HCT116 (cell line): ENCODE measurements around the gene TNN. TPM values are rescaled to one million over a fixed set of nuclear protein-coding genes. Genes with fewer than 3 reads are reported as not detected.

Source experiments
- ATAC-seq: fragments of 200-7000 bp; cut with Tn5 transposase; 2 replicates; pipeline ENCODE4 v1.9.1; 2020; ENCODE audit warnings: mild to moderate bottlenecking, moderate library complexity
- BruUV-seq: library from RNA; stranded (reverse); fragments of 400-500 nt; replicated peaks from 2 replicates; lab custom pipeline; 2021; lab: Mats Ljungman, UMichigan
- CTCF ChIA-PET: fragments of 300-600 bp; sonication (Branson Sonifier 250); formaldehyde crosslinking; loops from one replicate; lab custom pipeline; 2021; ENCODE audit warnings: antibody characterized with exemption; lab: Charles Lee
- POLR2A ChIA-PET: fragments of 300-600, 350-600 bp; sonication (Branson Sonifier 250); formaldehyde crosslinking; loops from one replicate; lab custom pipeline; 2021; ENCODE audit warnings: antibody characterized with exemption; lab: Charles Lee
- RAD21 ChIA-PET, 2 experiments: fragments of 300-600 bp; sonication (Branson Sonifier 250); formaldehyde crosslinking; loops; one replicate each; lab custom pipeline; 2023; ENCODE audit warnings: low total read pairs in 2 of 2; ENCODE audit not compliant: uncharacterized antibody in 2 of 2, unreplicated experiment in 2 of 2, low non-redundant PET in 1 of 2; lab: Charles Lee
- DNase-seq: peaks from one replicate; pipeline ENCODE4 v3.0.0-alpha.2; 2010; ENCODE audit warnings: low read depth, low spot score
- H2AFZ ChIP-seq: fragments of 200-600 bp; shearing (Covaris generic), sonication (generic); 2 replicates; pipeline ENCODE4 v1.6.1; 2017; ENCODE audit warnings: low read depth, mixed run types, mixed read lengths, antibody characterized with exemption, low read length; ENCODE audit not compliant: poor library complexity, severe bottlenecking
- H3K27ac ChIP-seq: 2 replicates; pipeline ENCODE4 v1.5.1; 2012; ENCODE audit warnings: low read depth, low read length
- H3K27me3 ChIP-seq: fragments of 200-600 bp; sonication (generic); 2 replicates; pipeline ENCODE4 v1.6.1; 2016; ENCODE audit warnings: mixed run types, low read length, mixed read lengths; ENCODE audit not compliant: insufficient read depth
- H3K36me3 ChIP-seq, 2 experiments: fragments of 200-500 bp in 1 of 2; fragments of 200-600 bp in 1 of 2; sonication (Bioruptor generic) in 1 of 2; sonication (generic) in 1 of 2; 2 replicates each; pipeline versions ENCODE4 v1.5.1 to v1.6.1; 2014 to 2016; ENCODE audit warnings: low read length in 2 of 2, inconsistent platforms in 1 of 2, mixed read lengths in 1 of 2, mixed run types in 1 of 2; ENCODE audit not compliant: insufficient read depth in 2 of 2, control insufficient read depth in 1 of 2
- H3K4me1 ChIP-seq, 2 experiments: fragments of 200-600 bp in 1 of 2; sonication (generic) in 1 of 2; 2 replicates each; pipeline versions ENCODE4 v1.5.1 to v1.6.1; 2012 to 2017; ENCODE audit warnings: low read length in 2 of 2, inconsistent platforms in 1 of 2, mild to moderate bottlenecking in 1 of 2, mixed read lengths in 1 of 2, mixed run types in 1 of 2, moderate library complexity in 1 of 2; ENCODE audit not compliant: insufficient read depth in 2 of 2, control insufficient read depth in 1 of 2
- H3K4me2 ChIP-seq: fragments of 200-600 bp; sonication (generic); 2 replicates; pipeline ENCODE4 v1.6.1; 2017; ENCODE audit warnings: mixed run types, low read length, mixed read lengths
- H3K4me3 ChIP-seq, 2 experiments: fragments of 200-600 bp in 1 of 2; sonication (generic) in 1 of 2; replicated peaks in 1 of 2; 2 replicates each; pipeline ENCODE4 v1.5.1; 2011 to 2016; ENCODE audit warnings: low read length in 2 of 2, control low read depth in 1 of 2, low read depth in 1 of 2, mild to moderate bottlenecking in 1 of 2, mixed read lengths in 1 of 2, mixed run types in 1 of 2
- H3K79me2 ChIP-seq: fragments of 200-600 bp; sonication (generic); 2 replicates; pipeline ENCODE4 v1.6.1; 2017; ENCODE audit warnings: mild to moderate bottlenecking, mixed run types, low read length, moderate library complexity, mixed read lengths; ENCODE audit not compliant: insufficient read depth
- H3K9ac ChIP-seq: fragments of 200-600 bp; sonication (generic); 2 replicates; pipeline ENCODE4 v1.6.1; 2016; ENCODE audit warnings: low read length, mixed read lengths
- H3K9me2 ChIP-seq: fragments of 200-600 bp; sonication (generic), shearing (Covaris generic); 2 replicates; pipeline ENCODE4 v1.6.1; 2017; ENCODE audit warnings: mixed run types, mild to moderate bottlenecking, moderate library complexity; ENCODE audit not compliant: insufficient read depth
- H3K9me3 ChIP-seq, 2 experiments: fragments of 200-500 bp in 1 of 2; fragments of 200-600 bp in 1 of 2; sonication (Bioruptor generic) in 1 of 2; sonication (generic) in 1 of 2; 2 replicates each; pipeline ENCODE4 v1.6.1; 2014 to 2017; ENCODE audit warnings: low read length in 2 of 2, mixed read lengths in 2 of 2, inconsistent platforms in 1 of 2, low read depth in 1 of 2, mild to moderate bottlenecking in 1 of 2, mixed run types in 1 of 2, moderate library complexity in 1 of 2; ENCODE audit not compliant: control insufficient read depth in 1 of 2, insufficient read depth in 1 of 2
- H4K20me1 ChIP-seq: fragments of 200-600 bp; sonication (generic), shearing (Covaris generic); 2 replicates; pipeline ENCODE4 v1.6.1; 2017; ENCODE audit warnings: mixed run types, mild to moderate bottlenecking, moderate library complexity; ENCODE audit not compliant: insufficient read depth
- CBX3 ChIP-seq: IDR thresholded peaks from 2 replicates; pipeline ENCODE4 v1.6.1; 2012; ENCODE audit warnings: low read depth
- CTCF ChIP-seq, 3 experiments: fragments of 200-600 bp in 1 of 3; sonication (generic) in 1 of 3; IDR thresholded peaks in 2 of 3; conservative IDR thresholded peaks in 1 of 3; 2 replicates each; pipeline ENCODE4 v1.5.1; 2012 to 2017; ENCODE audit warnings: low read depth in 2 of 3, low read length in 2 of 3, antibody characterized with exemption in 1 of 3, borderline replicate concordance in 1 of 3, control low read depth in 1 of 3, mild to moderate bottlenecking in 1 of 3, mixed read lengths in 1 of 3, mixed run types in 1 of 3, moderate library complexity in 1 of 3; ENCODE audit not compliant: insufficient read depth in 1 of 3
- EGR1 ChIP-seq: IDR thresholded peaks from 2 replicates; pipeline ENCODE4 v1.6.1; 2012; ENCODE audit warnings: low read depth
- EZH2 ChIP-seq: fragments of 200-600 bp; sonication (generic); IDR thresholded peaks from 2 replicates; pipeline ENCODE4 v1.6.1; 2017; ENCODE audit warnings: antibody characterized with exemption, mixed run types
- FOSL1 ChIP-seq: IDR thresholded peaks from 2 replicates; pipeline ENCODE4 v1.6.1; 2012; ENCODE audit warnings: low read depth
- JUND ChIP-seq: IDR thresholded peaks from 2 replicates; pipeline ENCODE4 v1.6.1; 2012
- POLR2A ChIP-seq: IDR thresholded peaks from 2 replicates; pipeline ENCODE4 v1.7.0; 2011; ENCODE audit warnings: borderline replicate concordance; ENCODE audit not compliant: insufficient read depth, insufficient read length; ENCODE audit errors: extremely low read depth
- RAD21 ChIP-seq: IDR thresholded peaks from 2 replicates; pipeline ENCODE4 v1.6.1; 2012; ENCODE audit warnings: low read depth, mild to moderate bottlenecking
- REST ChIP-seq: IDR thresholded peaks from 2 replicates; pipeline ENCODE4 v1.6.1; 2012; ENCODE audit warnings: low read depth
- SIN3A ChIP-seq: IDR thresholded peaks from 2 replicates; pipeline ENCODE4 v1.6.1; 2012; ENCODE audit warnings: low read depth
- SRF ChIP-seq: IDR thresholded peaks from 2 replicates; pipeline ENCODE4 v1.6.1; 2012; ENCODE audit warnings: low read depth
- TCF7L2 ChIP-seq: IDR thresholded peaks from 2 replicates; pipeline ENCODE4 v1.7.0; 2011; ENCODE audit warnings: borderline replicate concordance, inconsistent platforms; ENCODE audit not compliant: insufficient read depth, insufficient read length; ENCODE audit errors: extremely low read depth
- YY1 ChIP-seq: IDR thresholded peaks from 2 replicates; pipeline ENCODE4 v1.6.1; 2011; ENCODE audit warnings: low read length, low read depth, moderate library complexity, mild to moderate bottlenecking; ENCODE audit not compliant: insufficient replicate concordance; ENCODE audit errors: extremely low read depth
- intact Hi-C: fragments of 100-400 bp; cut with micrococcal nuclease; formaldehyde crosslinking; loops from 2 replicates; pipeline ENCODE4 v1.10.0; 2022
- total RNA-seq: library from RNA; stranded (reverse); gene quantifications from one replicate; pipeline ENCODE4 v1.2.1, GENCODE V29; 2021; ENCODE audit not compliant: unreplicated experiment

Gene TNN
- total RNA-seq, 1 experiment from 2014 or later = not detected

- ChIA-PET POLR2A (no interaction called here), CTCF (no interaction called here), RAD21 (no interaction called here)
- Histone ChIP-seq H3K4me2 (no peak overlapping the region), H3K4me1 (peaks cover 0 to 22% of the 10 kb centered on the region in 2 experiments; a peak in 3 of 4 replicates), H3K9ac (no peak overlapping the region), H4K20me1 (no peaks in the 10 kb centered on the region), H3K4me3 (no peak overlapping the region), H3K9me2 (no peaks in the 10 kb centered on the region), H3K9me3 (no peaks in the 10 kb centered on the region), H2AFZ (no peak overlapping the region), H3K27ac (no peak overlapping the region), H3K27me3 (no peaks in the 10 kb centered on the region), H3K79me2 (peaks cover 35% of the 10 kb centered on the region), H3K36me3 (no peaks in the 10 kb centered on the region; a peak in 1 of 4 replicates)
- TF ChIP-seq POLR2A (no peak), RAD21 (no peak)
- DNase-seq = no peak
- BruUV-seq = no TSS peak
- intact Hi-C loops = no loop called here
- no peak for ATAC-seq
Observed at GRCh38 chr1:175024773-175025172, 42.9 kb upstream of the TNN start.

- RAD21 ChIA-PET = no interaction called here
- no peak overlapping the region for H3K4me3 ChIP-seq
- H3K4me1 ChIP-seq = peaks cover 0 to 11% of the 10 kb centered on the region in 2 experiments; a peak in 2 of 4 replicates
- no peaks in the 10 kb centered on the region for H4K20me1 ChIP-seq
- H3K27me3 ChIP-seq = no peaks in the 10 kb centered on the region
- no peaks in the 10 kb centered on the region for H3K79me2 ChIP-seq
- H3K4me2 ChIP-seq = no peak overlapping the region
- BruUV-seq = no TSS peak
- POLR2A ChIA-PET = no interaction called here
- H3K9me3 ChIP-seq = no peaks in the 10 kb centered on the region
- H3K36me3 ChIP-seq = no peaks in the 10 kb centered on the region
- H3K9me2 ChIP-seq = no peaks in the 10 kb centered on the region
- H3K27ac ChIP-seq = no peak overlapping the region
- no peak for TF ChIP-seq SIN3A
- TF ChIP-seq JUND = no peak
- TF ChIP-seq REST = no peak
- no peak for TF ChIP-seq CBX3
- no peak for TF ChIP-seq FOSL1
- TF ChIP-seq CTCF (IDR thresholded peaks at IDR 0.05 in 2 of 3, conservative IDR thresholded peaks at IDR 0.05 in 1 of 3; ENCODE audit: borderline replicate concordance in 1 of 3, insufficient read depth in 1 of 3, low read depth in 2 of 3, low read length in 2 of 3) = no peak
- TF ChIP-seq EGR1 = no peak
- no peak for TF ChIP-seq EZH2
- TF ChIP-seq SRF = no peak
- no peak for TF ChIP-seq YY1
- TF ChIP-seq TCF7L2 = no peak
- ATAC-seq = no peak
- H2AFZ ChIP-seq = no peak overlapping the region
- CTCF ChIA-PET = no interaction called here
- intact Hi-C loops = no loop called here
- H3K9ac ChIP-seq = no peak overlapping the region
- DNase-seq = no peak
Observed at GRCh38 chr1:175033953-175034352, 33.7 kb upstream of the TNN start.
